Endothelial cell of umbilical vein (primary cell): ENCODE results near the gene TMEM120B. TPM values are rescaled to one million over a fixed set of nuclear protein-coding genes. Genes with fewer than 3 reads are reported as not detected.
A peak's percentile ranks its signal among the peaks of the same experiment; 100 is the strongest.

Experiments
- BruUV-seq: library from RNA; stranded (reverse); fragments of 400-500 nt; replicated peaks from 2 replicates; lab custom pipeline; 2021; lab: Mats Ljungman, UMichigan
- CTCF ChIA-PET: fragments of 300-600, 350-600 bp; sonication (Branson Sonifier 250); formaldehyde crosslinking; loops from one replicate; lab custom pipeline; 2021; ENCODE audit warnings: antibody characterized with exemption, inconsistent platforms; lab: Charles Lee
- POLR2A ChIA-PET: fragments of 300-600, 350-600 bp; sonication (Branson Sonifier 250); formaldehyde crosslinking; loops from one replicate; lab custom pipeline; 2021; ENCODE audit warnings: antibody characterized with exemption, inconsistent platforms; lab: Charles Lee
- DNase-seq: peaks from one replicate; pipeline ENCODE4 v3.0.0-alpha.2; 2011; ENCODE audit warnings: low read depth, low spot score
- FAIRE-seq: peaks from 2 replicates; lab custom pipeline; 2011; peaks lifted over from hg19 to GRCh38; lab: Jason Lieb, UNC
- H2AFZ ChIP-seq: 2 replicates; pipeline ENCODE4 v1.6.0; 2012; ENCODE audit warnings: low read depth, low read length, control low read depth, inconsistent platforms
- H3K27ac ChIP-seq: 2 replicates; pipeline ENCODE4 v1.5.1; 2011; ENCODE audit warnings: low read depth, mild to moderate bottlenecking, control low read depth, low read length, moderate library complexity; ENCODE audit not compliant: insufficient read depth
- H3K27me3 ChIP-seq, 2 experiments: 2 replicates each; pipeline versions ENCODE4 v1.6.0 to v1.6.1; 2011; ENCODE audit warnings: low read length in 2 of 2, mixed read lengths in 1 of 2; ENCODE audit not compliant: control insufficient read depth in 2 of 2, insufficient read depth in 2 of 2
- H3K36me3 ChIP-seq, 2 experiments: 2 replicates in 1 of 2; 3 replicates in 1 of 2; pipeline ENCODE4 v1.5.1; 2011; ENCODE audit warnings: low read length in 2 of 2, mild to moderate bottlenecking in 1 of 2, moderate library complexity in 1 of 2; ENCODE audit not compliant: control insufficient read depth in 2 of 2, insufficient read depth in 2 of 2; ENCODE audit errors: extremely low read depth in 1 of 2
- H3K4me1 ChIP-seq: 3 replicates; pipeline ENCODE4 v1.5.1; 2011; ENCODE audit warnings: mild to moderate bottlenecking, low read length; ENCODE audit not compliant: control insufficient read depth, insufficient read depth; ENCODE audit errors: extremely low read depth
- H3K4me2 ChIP-seq: 2 replicates; pipeline ENCODE4 v1.6.1; 2011; ENCODE audit warnings: low read length, control low read depth, mixed read lengths; ENCODE audit not compliant: insufficient read depth
- H3K4me3 ChIP-seq, 3 experiments: fragments of 200-600 bp in 1 of 3; sonication (generic), shearing (Covaris generic) in 1 of 3; replicated peaks in 1 of 3; 2 replicates each; pipeline ENCODE4 v1.5.1; 2011 to 2016; ENCODE audit warnings: control low read depth in 3 of 3, low read length in 3 of 3, mild to moderate bottlenecking in 2 of 3, inconsistent platforms in 1 of 3, low read depth in 1 of 3, moderate library complexity in 1 of 3; ENCODE audit not compliant: insufficient read depth in 1 of 3
- H3K79me2 ChIP-seq: 2 replicates; pipeline ENCODE4 v1.6.0; 2012; ENCODE audit warnings: low read length, inconsistent platforms; ENCODE audit not compliant: control insufficient read depth, insufficient read depth
- H3K9ac ChIP-seq: replicated peaks from 2 replicates; pipeline ENCODE3; 2011; ENCODE audit warnings: low read length, control low read depth; ENCODE audit not compliant: insufficient read depth; ENCODE audit errors: extremely low read depth
- H3K9me1 ChIP-seq: replicated peaks from 3 replicates; pipeline ENCODE4 v1.6.0; 2011; ENCODE audit warnings: mild to moderate bottlenecking, low read length; ENCODE audit not compliant: control insufficient read depth, insufficient read depth; ENCODE audit errors: extremely low read depth
- H3K9me3 ChIP-seq: replicated peaks from 2 replicates; pipeline ENCODE4 v1.5.1; 2012; ENCODE audit warnings: low read length, inconsistent platforms; ENCODE audit not compliant: control insufficient read depth, insufficient read depth
- H4K20me1 ChIP-seq: replicated peaks from 2 replicates; pipeline ENCODE3; 2011; ENCODE audit warnings: mild to moderate bottlenecking, low read length; ENCODE audit not compliant: control insufficient read depth, insufficient read depth; ENCODE audit errors: extremely low read depth
- FOS ChIP-seq: IDR thresholded peaks from 2 replicates; pipeline ENCODE4 v1.6.1; 2011; ENCODE audit warnings: mild to moderate bottlenecking, low read length, moderate library complexity, borderline replicate concordance; ENCODE audit not compliant: insufficient read depth
- dilution Hi-C: fragments of 300-500 bp; cut with MboI; formaldehyde crosslinking; loops from one replicate; pipeline ENCODE4 v1.15.0; 2019; ENCODE audit warnings: low sequenced_read_pairs; ENCODE audit not compliant: extremely low pct_ligation_motif_present
- intact Hi-C: fragments of 100-400 bp; cut with micrococcal nuclease; formaldehyde crosslinking; loops from one replicate; pipeline ENCODE4 v1.10.0; 2022
- polyA plus RNA-seq, 4 experiments: library from polyadenylated mRNA; depleted of rRNA in 3 of 4; stranded (reverse) in 3 of 4; unstranded in 1 of 4; fragments of >200 nt; gene quantifications; 2 replicates each; pipeline versions ENCODE4 v1.2.1 to v1.2.3, GENCODE V29; 2011 to 2012; ENCODE audit warnings: missing spikeins in 1 of 4
- total RNA-seq: library from RNA; stranded (reverse); gene quantifications from 2 replicates; pipeline ENCODE4 v1.2.3, GENCODE V29; 2021
- TF ChIP-seq, protein P1 (sequence below): IDR thresholded peaks from 2 replicates; pipeline ENCODE4 v1.6.1; 2011; ENCODE audit not compliant: insufficient read depth, insufficient read length
- TF ChIP-seq, protein P2 (sequence below), 2 donors: IDR thresholded peaks; 1 replicate in 1 of 2; 2 replicates in 1 of 2; pipeline ENCODE4 v1.5.1; 2011; ENCODE audit warnings: low read length in 2 of 2, mild to moderate bottlenecking in 2 of 2, moderate library complexity in 2 of 2, control low read depth in 1 of 2, inconsistent platforms in 1 of 2, low read depth in 1 of 2; ENCODE audit not compliant: insufficient read depth in 1 of 2; ENCODE audit errors: extremely low read depth in 1 of 2

The TMEM120B gene
- total and polyA plus RNA-seq, 2 donors (not counting 3 experiments of a cell fraction or from before 2014, with no cell fraction given) = 10.4 to 12.8 TPM

DNA sequence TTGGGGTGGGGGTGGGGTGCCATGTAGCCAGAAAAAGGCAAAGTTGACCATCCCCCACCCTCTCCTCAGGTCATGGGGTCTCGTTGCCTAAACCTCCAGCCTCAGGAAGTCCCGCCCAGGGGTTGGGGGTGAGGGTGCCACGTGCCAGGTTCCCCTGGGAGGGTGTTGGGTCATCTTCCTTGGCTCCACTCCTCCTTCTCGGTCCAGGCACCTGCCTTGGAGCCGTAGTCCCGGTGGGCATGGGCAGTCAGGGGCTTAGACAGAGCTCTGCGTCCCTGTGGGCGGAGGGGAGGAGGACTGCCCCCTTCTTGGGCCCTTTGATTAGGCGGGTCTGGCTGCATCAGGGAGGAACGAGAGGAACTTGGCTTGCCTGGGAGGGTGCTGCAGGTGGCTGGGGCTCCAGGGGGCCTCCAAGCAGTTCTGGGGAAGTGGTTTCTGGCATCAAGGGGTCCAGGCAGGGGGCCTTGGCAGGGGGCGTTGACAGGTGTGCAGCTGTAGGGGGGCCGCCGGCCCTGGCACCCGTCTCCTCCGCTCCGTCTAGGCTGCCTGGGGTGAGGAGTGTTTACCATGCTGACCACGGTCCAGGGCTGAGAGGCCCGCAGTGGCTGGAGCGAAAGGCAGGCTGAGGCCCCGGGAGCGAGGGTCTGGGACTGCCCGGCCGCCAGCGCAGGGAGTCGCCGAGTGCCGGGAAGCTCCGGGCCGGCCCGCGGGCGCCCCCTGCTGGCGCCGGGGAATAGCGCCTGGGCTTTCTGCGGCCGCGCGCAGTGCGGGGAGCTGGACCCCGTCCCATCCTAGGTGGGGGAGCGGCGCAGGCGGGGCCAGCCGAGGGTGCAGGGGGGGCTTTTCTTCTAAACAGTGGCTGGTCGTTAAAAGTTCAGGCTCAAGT, 99.1 kb downstream of the TMEM120B start:
- Histone ChIP-seq H3K9ac (peak overlapping the region; percentile 19), H3K9me1 (no peaks in the 10 kb centered on the region), H4K20me1 (no peaks in the 10 kb centered on the region), H3K4me1 (peaks cover 27% of the 10 kb centered on the region), H3K27ac (no peak overlapping the region), H3K79me2 (peaks cover 72% of the 10 kb centered on the region), H3K27me3 (no peaks in the 10 kb centered on the region), H2AFZ (no peak overlapping the region), H3K4me2 (peak overlapping the region; percentile 47), H3K36me3 (peaks cover 7 to 43% of the 10 kb centered on the region in 2 experiments), H3K9me3 (no peaks in the 10 kb centered on the region), H3K4me3 (peak overlapping the region in 2 of 3 experiments; percentile 49)
- peak; percentile 67 for DNase-seq
- FAIRE-seq = peak; percentile 12
- dilution Hi-C loops (no loop called here), intact Hi-C loops (loop anchor here (1.0 to 2.0 kb wide), 5 partner anchors 7 to 114 kb away; partner anchors contain the start of genes PSMD9 and SETD1B)
- ChIA-PET CTCF (interaction anchor here (0.6 to 12.8 kb wide), 34 partner anchors 12 to 423 kb away, joined by 3 to 774 read pairs (median 4); partner anchors contain the start of genes CFAP251, PSMD9, RHOF and SETD1B), POLR2A (interaction anchor here (2.4 to 2.5 kb wide), 2 partner anchors 10 to 16 kb away, joined by 20 to 37 read pairs; partner anchors contain the start of gene RHOF)
- BruUV-seq = no TSS peak
- TF ChIP-seq, protein P1, sequence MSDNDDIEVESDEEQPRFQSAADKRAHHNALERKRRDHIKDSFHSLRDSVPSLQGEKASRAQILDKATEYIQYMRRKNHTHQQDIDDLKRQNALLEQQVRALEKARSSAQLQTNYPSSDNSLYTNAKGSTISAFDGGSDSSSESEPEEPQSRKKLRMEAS = no peak
- TF ChIP-seq FOS = no peak
- TF ChIP-seq, protein P2, sequence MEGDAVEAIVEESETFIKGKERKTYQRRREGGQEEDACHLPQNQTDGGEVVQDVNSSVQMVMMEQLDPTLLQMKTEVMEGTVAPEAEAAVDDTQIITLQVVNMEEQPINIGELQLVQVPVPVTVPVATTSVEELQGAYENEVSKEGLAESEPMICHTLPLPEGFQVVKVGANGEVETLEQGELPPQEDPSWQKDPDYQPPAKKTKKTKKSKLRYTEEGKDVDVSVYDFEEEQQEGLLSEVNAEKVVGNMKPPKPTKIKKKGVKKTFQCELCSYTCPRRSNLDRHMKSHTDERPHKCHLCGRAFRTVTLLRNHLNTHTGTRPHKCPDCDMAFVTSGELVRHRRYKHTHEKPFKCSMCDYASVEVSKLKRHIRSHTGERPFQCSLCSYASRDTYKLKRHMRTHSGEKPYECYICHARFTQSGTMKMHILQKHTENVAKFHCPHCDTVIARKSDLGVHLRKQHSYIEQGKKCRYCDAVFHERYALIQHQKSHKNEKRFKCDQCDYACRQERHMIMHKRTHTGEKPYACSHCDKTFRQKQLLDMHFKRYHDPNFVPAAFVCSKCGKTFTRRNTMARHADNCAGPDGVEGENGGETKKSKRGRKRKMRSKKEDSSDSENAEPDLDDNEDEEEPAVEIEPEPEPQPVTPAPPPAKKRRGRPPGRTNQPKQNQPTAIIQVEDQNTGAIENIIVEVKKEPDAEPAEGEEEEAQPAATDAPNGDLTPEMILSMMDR (IDR thresholded peaks at IDR 0.05; ENCODE audit: extremely low read depth in 1 of 2, insufficient read depth in 1 of 2, low read depth in 1 of 2, low read length in 2 of 2) = peak; percentile 89 to 94
